GF-D8 (cell line): ENCODE results near the gene CFHR1.
"Not testable (repeated sequence)": the region's sequence is repeated elsewhere in the genome, so short reads cannot be mapped to it uniquely, and the experiment has no call there.

ENCODE experiments used
- DNase-seq: peaks from one replicate; lab custom pipeline; 2025; lab: John Stamatoyannopoulos, UW

The CFHR1 gene

DNA sequence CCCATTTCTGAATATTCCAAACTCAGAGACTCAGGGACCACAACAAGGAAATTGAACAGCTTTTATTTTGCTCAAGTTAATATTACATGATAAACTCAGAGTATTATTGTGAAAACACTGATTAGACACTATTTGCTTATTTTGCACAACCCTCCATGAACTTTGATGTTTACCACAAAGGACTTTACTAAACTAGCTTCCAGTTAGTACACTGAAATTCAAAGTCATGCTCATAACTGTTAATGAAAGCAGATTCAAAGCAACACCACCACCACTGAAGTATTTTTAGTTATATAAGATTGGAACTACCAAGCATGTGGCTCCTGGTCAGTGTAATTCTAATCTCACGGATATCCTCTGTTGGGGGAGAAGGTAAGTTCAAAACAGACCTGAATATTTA lies at the start of gene CFHR1:
Gene CFHR1 (plus strand): TSS at position 201 of the 400 bp plus-strand sequence. CDS start 114 bp downstream, at position 315.
- not testable (repeated sequence) for DNase-seq

DNA sequence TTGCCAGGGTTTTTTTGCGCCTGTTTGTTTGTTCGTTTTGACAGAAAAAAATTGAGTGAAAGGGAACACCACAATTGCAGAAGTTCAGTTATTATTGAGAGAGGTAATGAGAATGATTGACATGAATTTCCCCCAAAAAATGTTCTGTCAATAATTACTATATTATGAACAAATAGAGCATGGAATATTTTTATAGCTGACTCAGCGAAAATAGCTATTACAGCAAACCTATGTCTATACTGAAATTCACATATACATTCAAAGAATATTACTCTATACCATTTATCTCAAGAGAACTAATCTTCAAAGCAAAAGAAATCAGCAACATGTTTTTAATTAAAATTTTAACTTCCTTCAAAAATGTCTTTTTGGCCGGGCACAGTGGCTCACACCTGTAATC lies 49.7 kb upstream of the CFHR1 start:
- not testable (repeated sequence) for DNase-seq

DNA sequence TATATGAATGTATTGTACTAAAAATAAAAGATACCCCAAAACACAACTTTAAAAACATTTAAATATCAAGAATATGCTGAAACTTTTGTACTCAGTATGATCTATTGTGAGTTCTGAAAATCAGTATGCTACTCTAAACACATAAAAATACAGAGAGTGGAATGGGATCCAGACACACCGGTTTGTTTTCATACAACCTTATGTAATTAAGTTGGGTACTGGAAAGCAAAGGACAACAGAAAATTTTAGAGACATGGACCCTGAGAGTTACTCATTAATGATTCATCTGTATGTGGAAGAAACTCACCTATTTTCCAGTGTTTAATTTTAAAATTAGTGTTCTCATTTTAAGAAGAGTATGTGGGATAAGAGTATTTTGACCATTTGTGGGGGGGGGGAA lies 45.8 kb upstream of the CFHR1 start:
- no peak for DNase-seq

GRCh38 chr1:196774175-196774574 lies 45.4 kb upstream of the CFHR1 start:
- DNase-seq, result no peak

DNA sequence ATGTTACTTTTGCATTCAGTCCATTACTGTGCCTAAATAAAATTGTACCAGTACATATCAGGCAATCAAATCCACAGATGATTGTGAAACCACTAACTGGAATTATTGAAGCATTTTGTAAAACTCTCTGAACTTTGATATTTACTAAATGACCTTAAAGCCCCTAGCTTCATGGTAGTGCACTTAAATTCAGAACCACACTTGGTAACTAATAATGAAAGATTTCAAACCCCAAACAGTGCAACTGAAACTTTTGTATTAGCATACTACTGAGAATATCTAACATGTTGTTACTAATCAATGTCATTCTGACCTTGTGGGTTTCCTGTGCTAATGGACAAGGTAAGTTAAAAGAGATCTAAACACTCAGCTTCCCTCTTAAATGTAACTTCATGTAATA lies 44.9 kb upstream of the CFHR1 start, which contains the start of gene CFHR3:
Gene CFHR3 (plus strand): TSS at position 238 of the 400 bp plus-strand sequence. CDS start 47 bp downstream, at position 285.
- DNase-seq, result no peak

DNA sequence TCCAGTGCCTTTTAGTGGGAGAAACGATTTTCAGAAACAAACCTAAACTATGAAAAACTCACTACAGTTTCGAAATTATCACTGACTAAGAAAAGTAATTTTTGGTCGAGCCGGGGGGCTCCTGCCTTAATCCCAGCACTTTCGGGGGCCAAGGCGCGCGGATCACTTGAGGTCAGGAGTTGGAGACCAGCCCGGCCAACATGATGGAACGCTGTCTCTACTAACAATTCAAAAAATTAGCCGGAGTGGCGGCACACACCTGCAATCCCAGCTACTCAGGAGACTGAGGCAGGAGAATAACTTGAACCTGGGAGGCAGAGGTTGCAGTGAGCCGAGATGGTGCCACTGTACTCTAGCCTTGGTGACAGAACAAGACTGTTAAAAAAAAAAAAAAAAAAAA lies 41.9 kb upstream of the CFHR1 start:
- DNase-seq, result no peak

- no peak for DNase-seq
Measured at GRCh38 chr1:196779093-196779492, 40.4 kb upstream of the CFHR1 start.

DNA sequence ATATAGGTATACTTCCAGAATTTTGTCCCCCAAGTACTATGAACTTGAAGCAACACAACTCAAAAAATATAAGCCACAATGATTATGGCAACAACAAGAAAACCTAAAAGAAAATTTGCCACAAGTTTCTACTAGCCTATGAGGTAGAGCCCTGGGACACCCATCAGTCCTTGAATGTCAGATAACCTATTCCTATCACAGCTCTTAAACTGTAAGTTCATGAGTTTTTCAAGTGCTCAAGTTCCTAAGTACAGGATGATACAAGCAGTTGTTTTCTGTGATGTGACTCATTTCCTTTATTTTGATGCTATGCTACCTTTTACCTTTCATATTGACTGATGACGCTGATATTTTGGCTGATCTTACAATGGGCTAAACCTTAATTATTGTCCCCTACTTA lies 28.3 kb upstream of the CFHR1 start:
- not testable (repeated sequence) for DNase-seq

- not testable (repeated sequence) for DNase-seq
Measured at GRCh38 chr1:196794103-196794502, 25.4 kb upstream of the CFHR1 start.

DNA sequence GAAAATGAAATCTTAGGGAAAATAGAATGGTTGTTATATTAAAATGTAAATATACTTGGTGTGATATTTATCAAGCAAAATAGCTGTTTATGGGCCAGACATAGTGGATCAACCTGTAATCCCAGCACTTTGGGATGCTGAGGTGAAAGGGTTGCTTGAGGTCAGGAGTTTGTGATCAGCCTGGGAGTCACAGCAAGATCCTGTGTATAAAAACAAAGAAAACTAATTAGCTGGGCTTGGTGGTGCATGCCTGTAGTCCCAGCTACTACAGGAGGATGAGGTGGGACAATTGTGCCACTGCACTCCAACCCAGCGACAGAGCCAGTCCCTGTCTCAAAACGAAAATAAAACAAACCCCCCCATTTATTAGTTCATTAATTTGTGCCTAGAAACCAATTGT lies 21.6 kb upstream of the CFHR1 start:
- DNase-seq, result no peak

GRCh38 chr1:196801920-196802319 lies 17.6 kb upstream of the CFHR1 start:
- DNase-seq, result not testable (repeated sequence)

DNA sequence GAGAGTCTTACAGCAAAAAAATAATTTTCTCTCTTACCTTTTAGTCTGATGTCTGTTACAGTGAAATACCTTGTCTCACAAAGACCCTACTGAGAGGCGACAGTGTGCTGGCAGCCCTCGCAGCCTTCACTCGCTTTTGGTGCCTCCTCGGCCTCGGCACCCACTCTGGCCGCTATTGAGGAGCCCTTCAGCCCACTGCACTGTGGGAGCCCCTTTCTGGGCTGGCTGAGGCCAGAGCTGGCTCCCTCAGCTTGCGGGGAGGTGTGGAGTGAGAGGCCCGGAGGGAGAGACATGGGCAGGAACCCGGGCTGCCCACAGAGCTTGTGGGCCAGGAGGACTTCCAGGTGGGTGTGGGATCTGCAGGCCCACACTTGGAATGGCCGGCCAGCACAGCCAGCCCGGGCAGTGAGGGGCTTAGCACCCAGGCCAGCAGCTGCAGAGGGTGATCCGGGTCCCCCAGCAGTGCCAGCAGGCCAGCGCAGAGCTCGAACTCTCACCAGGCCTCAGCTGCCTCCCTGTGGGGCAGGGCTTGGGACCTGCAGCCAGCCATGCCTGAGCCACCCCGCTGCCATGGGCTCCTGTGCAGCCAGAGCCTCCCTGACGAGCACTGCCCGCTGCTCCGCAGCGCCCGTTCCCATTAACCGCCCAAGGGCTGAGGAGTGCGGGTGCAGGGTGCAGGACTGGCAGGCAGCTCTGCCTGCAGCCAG lies 10.8 kb upstream of the CFHR1 start:
- no peak for DNase-seq

GRCh38 chr1:196817442-196817841 lies 2.1 kb upstream of the CFHR1 start:
- not testable (repeated sequence) for DNase-seq

GRCh38 chr1:196827860-196828259 lies 8.3 kb downstream of the CFHR1 start:
- not testable (repeated sequence) for DNase-seq

DNA sequence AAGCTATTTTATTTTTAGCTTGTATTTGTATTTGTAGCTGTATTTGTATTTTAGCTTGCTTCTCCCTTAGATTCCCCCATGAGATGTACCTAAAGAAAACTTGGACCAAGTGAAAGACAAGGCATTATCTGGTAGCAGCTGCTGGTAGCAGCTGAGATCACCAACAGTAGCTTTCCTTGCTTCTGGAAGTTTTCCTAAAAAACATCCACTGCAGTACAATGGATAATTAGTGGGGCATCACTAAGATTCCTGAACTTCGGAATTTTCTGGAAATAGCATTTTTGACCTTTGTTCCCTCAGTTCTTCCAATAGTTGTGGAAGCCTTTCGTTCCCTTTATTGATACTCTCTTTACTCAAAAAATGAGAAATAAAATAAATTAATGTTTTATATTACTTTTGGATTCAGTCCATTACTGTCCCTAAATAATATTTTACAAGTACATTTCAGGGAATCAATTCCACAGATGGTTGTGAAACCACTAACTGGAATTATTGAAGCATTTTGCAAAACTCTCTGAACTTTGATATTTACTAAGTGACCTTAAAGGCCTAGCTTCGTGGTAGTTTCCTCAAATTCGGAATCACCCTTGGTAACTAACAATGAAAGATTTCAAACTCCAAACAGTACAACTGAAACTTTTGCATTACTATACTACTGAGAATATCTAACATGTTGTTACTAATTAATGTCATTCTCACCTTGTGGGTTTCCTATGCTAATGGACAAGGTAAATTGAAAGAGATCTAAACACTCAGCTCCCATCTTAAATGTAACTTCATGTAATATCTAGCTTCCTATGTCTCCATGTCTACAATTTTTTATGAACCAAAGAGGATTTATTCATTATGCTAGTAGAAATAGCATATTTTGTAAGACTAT lies 30.3 kb downstream of the CFHR1 start:
- not testable (repeated sequence) for DNase-seq

GRCh38 chr1:196856053-196856452 lies 36.5 kb downstream of the CFHR1 start:
- DNase-seq, result no peak

- DNase-seq, result no peak
Measured at GRCh38 chr1:196857188-196857587, 37.7 kb downstream of the CFHR1 start.

- DNase-seq, result no peak
Measured at GRCh38 chr1:196858811-196859210, 39.3 kb downstream of the CFHR1 start.

DNA sequence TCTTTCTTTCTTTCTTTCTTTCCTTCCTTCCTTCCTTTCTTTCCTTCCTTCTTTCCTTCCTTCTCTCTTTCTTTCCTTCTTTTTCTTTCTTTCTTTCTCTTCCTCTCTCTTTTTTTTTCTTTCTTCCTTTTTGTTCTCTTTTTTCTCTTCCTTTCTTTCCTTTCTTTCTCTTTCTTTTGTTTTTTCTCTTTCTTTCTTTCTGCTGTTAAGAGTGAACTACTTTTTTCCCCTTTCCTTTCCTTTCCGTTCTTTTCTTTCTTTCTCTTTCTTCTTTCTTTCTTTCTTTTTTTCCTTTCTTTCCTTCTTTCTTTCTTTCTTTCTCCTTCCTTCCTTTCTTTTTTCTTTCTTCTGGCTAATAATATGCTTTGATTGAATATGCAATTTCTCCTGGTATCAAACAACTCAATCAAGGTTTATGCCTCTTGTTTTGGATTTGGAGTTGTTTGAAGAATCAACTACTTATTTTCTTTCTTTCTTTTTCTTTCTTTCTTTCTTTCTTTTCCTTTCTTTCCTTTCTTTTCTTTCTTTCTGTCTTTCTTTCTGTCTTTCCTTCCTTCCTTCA lies 40.9 kb downstream of the CFHR1 start:
- no peak for DNase-seq

DNA sequence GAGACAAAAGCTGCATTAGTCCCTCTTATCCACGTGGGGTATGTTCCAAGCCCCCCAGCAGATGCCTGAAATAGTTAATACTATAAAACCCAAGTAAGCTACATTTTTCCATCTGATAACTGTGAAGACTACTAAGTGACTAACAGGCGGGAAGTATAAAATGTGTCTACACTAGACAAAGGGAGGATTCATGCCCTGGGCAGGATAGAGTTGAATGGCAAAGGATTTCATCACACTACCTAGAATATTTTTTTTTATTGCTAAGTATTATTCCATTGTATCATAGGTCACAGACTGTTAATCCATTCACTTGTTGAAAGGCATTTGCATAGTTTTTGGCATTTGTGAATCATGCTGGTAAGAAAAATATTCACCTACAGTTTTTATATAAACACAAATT lies 41.9 kb downstream of the CFHR1 start:
- no peak for DNase-seq

GRCh38 chr1:196866974-196867373 lies 47.4 kb downstream of the CFHR1 start:
- DNase-seq, result no peak

- no peak for DNase-seq
Measured at GRCh38 chr1:196873385-196873784, 53.9 kb downstream of the CFHR1 start.

DNA sequence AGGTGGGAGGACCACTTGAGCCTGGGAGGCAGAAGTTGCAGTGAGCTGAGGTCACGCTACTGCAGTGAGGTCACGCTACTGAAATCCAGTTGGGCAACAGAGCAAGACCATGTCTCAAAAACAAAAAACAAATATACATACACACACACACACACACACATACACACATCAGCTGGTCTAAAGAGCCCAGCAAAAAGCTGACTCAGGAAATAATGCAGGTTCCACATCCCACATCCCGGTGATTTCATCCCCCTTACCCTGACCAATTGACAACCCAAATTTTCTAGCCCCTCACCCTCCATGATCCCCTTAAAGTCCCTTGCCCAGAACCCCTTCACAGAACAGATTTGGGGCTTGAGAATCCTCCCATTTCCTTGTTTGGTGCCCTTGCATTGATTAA lies 56.4 kb downstream of the CFHR1 start:
- DNase-seq, result no peak
